Vagina (tissue), 2 donors: Measurements from ENCODE around the gene CRKL. TPM values are rescaled to one million over a fixed set of nuclear protein-coding genes. Genes with fewer than 3 reads are reported as not detected.

Experiments used
- DNase-seq, 2 donors: peaks; one replicate each; pipeline ENCODE4 v3.0.0-alpha.2; 2017; ENCODE audit errors: extremely low spot score in 2 of 2
- H3K27ac ChIP-seq: fragments of 200-600 bp; sonication (generic); one replicate; pipeline ENCODE4 v1.5.1; 2019
- H3K27me3 ChIP-seq: fragments of 200-600 bp; sonication (generic); one replicate; pipeline ENCODE4 v1.5.1; 2019
- H3K36me3 ChIP-seq, 2 donors: fragments of 200-600 bp; sonication (generic); one replicate each; pipeline ENCODE4 v1.5.1; 2017 to 2019
- H3K4me1 ChIP-seq: fragments of 200-600 bp; sonication (generic); one replicate; pipeline ENCODE4 v1.5.1; 2019
- H3K4me3 ChIP-seq, 2 donors: fragments of 200-600 bp; sonication (generic); 1 replicate in 1 of 2; 2 replicates in 1 of 2; pipeline ENCODE4 v1.5.1; 2016 to 2019
- H3K9me3 ChIP-seq: fragments of 200-600 bp; sonication (generic); one replicate; pipeline ENCODE4 v1.5.1; 2019
- CTCF ChIP-seq, 3 experiments: fragments of 450-650 bp in 2 of 3; fragments of 200-600 bp in 1 of 3; sonication (generic) in 1 of 3; IDR thresholded peaks; one replicate each; pipeline ENCODE4 v1.5.1; 2017 to 2019; ENCODE audit warnings: antibody characterized with exemption in 3 of 3, mild to moderate bottlenecking in 2 of 3, moderate library complexity in 2 of 3
- POLR2A ChIP-seq, 2 donors: fragments of 450-650 bp; IDR thresholded peaks; one replicate each; pipeline ENCODE4 v1.6.1; 2017; ENCODE audit warnings: antibody characterized with exemption in 2 of 2, mild to moderate bottlenecking in 2 of 2, moderate library complexity in 2 of 2
- POLR2AphosphoS5 ChIP-seq, 2 donors: sonication (generic); formaldehyde crosslinking; IDR thresholded peaks; one replicate each; pipeline ENCODE4 v1.9.0; 2017; ENCODE audit warnings: antibody characterized with exemption in 2 of 2, mild to moderate bottlenecking in 2 of 2, low read depth in 1 of 2; ENCODE audit not compliant: insufficient read depth in 1 of 2
- intact Hi-C: fragments of 100-400 bp; cut with DNase I; formaldehyde crosslinking; loops from one replicate; pipeline ENCODE4 v1.15.1; 2023
- total RNA-seq: library from RNA; depleted of rRNA; stranded (reverse); fragments of >200 nt; gene quantifications from one replicate; pipeline ENCODE4 v1.2.3, GENCODE V29; 2016

The CRKL gene
- total RNA-seq, 1 donor from 2014 or later = 37.6 TPM

DNA sequence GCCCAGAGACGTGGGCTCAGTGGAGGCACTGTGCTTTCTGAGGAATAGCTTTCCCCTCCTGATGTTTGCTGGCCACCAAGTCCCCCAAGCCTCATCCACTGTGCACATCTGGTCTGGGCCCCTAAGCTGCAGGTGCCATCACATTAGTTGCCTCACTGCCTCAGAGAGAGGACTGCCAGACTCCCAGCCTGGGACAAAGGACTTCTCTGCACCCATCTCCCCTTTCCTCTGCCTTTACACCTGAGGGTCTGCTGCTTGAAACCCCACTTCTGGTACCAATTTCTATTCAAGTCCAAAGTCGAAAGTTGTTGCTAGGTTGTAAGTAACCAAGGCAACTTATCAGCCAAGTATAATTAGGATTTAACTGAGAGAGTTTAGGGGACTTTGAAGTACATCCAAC is 61.2 kb downstream of the CRKL start:
- intact Hi-C loops = no loop called here
- H3K4me1 ChIP-seq = peaks cover 33% of the 10 kb centered on the region
- no peak for TF ChIP-seq POLR2AphosphoS5 (IDR thresholded peaks at IDR 0.05; ENCODE audit: insufficient read depth in 1 of 2, low read depth in 1 of 2)
- H3K36me3 ChIP-seq = no peaks in the 10 kb centered on the region
- no peak overlapping the region for H3K27ac ChIP-seq
- no peaks in the 10 kb centered on the region for H3K27me3 ChIP-seq
- no peak for DNase-seq
- peaks cover 5% of the 10 kb centered on the region for H3K9me3 ChIP-seq
- no peak overlapping the region for H3K4me3 ChIP-seq

- H3K4me3 ChIP-seq = peak overlapping the region; percentile 28 to 43
- H3K36me3 ChIP-seq = no peaks in the 10 kb centered on the region
- intact Hi-C loops = no loop called here
- H3K9me3 ChIP-seq = peaks cover 5% of the 10 kb centered on the region
- DNase-seq = no peak
- peaks cover 40% of the 10 kb centered on the region for H3K4me1 ChIP-seq
- TF ChIP-seq CTCF (IDR thresholded peaks at IDR 0.05) (no peak), POLR2AphosphoS5 (IDR thresholded peaks at IDR 0.05; ENCODE audit: insufficient read depth in 1 of 2, low read depth in 1 of 2) (peak in 1 of 2 donors; percentile 52)
- H3K27me3 ChIP-seq = no peaks in the 10 kb centered on the region
- no peak overlapping the region for H3K27ac ChIP-seq
These were observed 62.1 kb downstream of the CRKL start for GRCh38 chr22:20979243-20979809.

GRCh38 chr22:20979940-20980453 is 62.8 kb downstream of the CRKL start:
- Histone ChIP-seq H3K4me1 (peaks cover 40% of the 10 kb centered on the region), H3K4me3 (peak overlapping the region; percentile 28 to 43), H3K36me3 (no peaks in the 10 kb centered on the region), H3K9me3 (peaks cover 5% of the 10 kb centered on the region), H3K27me3 (no peaks in the 10 kb centered on the region), H3K27ac (no peak overlapping the region)
- TF ChIP-seq POLR2A (IDR thresholded peaks at IDR 0.05) (no peak), POLR2AphosphoS5 (IDR thresholded peaks at IDR 0.05; ENCODE audit: insufficient read depth in 1 of 2, low read depth in 1 of 2) (no peak), CTCF (IDR thresholded peaks at IDR 0.05) (no peak)
- no peak for DNase-seq
- intact Hi-C loops = no loop called here

- no peaks in the 10 kb centered on the region for H3K27me3 ChIP-seq
- H3K27ac ChIP-seq = no peak overlapping the region
- H3K36me3 ChIP-seq = peaks cover 0 to 4% of the 10 kb centered on the region in 2 donors
- TF ChIP-seq POLR2AphosphoS5 (IDR thresholded peaks at IDR 0.05; ENCODE audit: insufficient read depth in 1 of 2, low read depth in 1 of 2) = no peak
- TF ChIP-seq POLR2A (IDR thresholded peaks at IDR 0.05) = no peak
- no peak for TF ChIP-seq CTCF (IDR thresholded peaks at IDR 0.05)
- H3K4me3 ChIP-seq = no peak overlapping the region
- intact Hi-C loops = no loop called here
- DNase-seq = no peak
- peaks cover 40% of the 10 kb centered on the region for H3K4me1 ChIP-seq
- H3K9me3 ChIP-seq = peaks cover 5% of the 10 kb centered on the region
These were observed 63.3 kb downstream of the CRKL start for GRCh38 chr22:20980523-20980922.

DNA sequence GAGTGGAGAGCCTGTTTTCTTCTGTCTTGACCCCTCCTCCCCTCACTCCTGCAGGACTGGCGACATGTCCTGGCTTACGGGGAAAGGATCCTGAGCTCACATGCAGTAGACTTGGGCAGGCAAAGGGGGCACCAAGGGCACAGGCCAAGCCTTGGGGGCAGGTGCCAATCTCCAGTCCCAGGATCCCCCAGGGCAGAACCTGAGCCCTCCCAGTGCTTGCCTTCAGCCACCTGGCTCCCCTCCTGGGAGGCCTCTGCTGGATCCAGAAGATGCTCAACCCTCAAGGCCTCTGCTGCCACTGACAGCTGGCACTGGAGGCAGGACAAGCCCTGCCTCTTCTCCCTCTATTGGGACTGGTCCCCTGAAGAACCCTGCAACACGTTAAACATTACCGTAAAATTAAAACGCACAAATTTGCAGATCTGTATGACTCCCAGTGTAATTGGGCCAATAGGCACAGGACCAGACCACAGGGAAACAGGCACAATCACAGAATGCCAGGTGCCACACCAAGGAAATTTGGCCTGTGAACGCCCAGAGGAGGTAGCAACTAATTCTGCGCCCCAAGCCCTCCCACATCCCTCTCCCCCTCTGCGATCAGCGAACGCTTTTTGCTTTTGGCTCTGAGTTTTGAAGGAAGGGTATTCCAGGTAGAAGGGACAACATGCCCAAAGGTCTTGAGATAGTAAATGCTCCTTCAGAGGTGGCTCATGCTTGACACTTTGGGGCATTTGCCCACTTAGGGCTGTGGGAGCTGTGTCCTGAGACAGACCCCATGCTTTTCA is 63.9 kb downstream of the CRKL start:
- no peak for DNase-seq
- Histone ChIP-seq H3K9me3 (peaks cover 5% of the 10 kb centered on the region), H3K36me3 (peaks cover 0 to 10% of the 10 kb centered on the region in 2 donors), H3K27ac (peak overlapping the region; percentile 90), H3K4me3 (peak overlapping the region; percentile 93 to 99), H3K27me3 (no peaks in the 10 kb centered on the region), H3K4me1 (peaks cover 40% of the 10 kb centered on the region)
- intact Hi-C loops = no loop called here
- TF ChIP-seq CTCF (IDR thresholded peaks at IDR 0.05) = no peak
